ENCODE data around the gene TRPV5.

DNA sequence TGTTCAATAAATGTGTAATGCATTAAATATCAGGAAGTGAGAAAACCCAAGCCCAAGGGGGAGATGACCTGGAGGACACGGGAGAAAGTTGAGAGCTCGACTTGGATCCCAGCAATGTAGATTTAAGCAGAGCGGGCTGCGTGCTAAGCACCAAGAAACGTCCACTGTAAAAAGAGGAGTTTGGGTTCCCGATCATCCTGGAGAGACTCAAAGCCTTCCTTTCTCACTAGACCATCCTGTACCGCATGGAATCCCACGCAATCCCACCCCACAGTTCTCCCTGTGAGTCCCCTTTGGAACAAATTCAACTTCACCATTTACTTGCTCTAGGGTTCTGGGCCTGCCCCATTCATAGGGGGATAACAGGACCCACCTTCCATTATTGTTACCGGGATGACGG is 50.4 kb downstream of the TRPV5 start:
- TF ChIP-seq POLR2AphosphoS5 (IDR thresholded peaks at IDR 0.05) (no peak), CTCF (IDR thresholded peaks at IDR 0.05) (no peak)

Measured in upper lobe of left lung (tissue), 4 donors.